ENCODE measurements around the gene IFNAR2.
"Not testable (repeated sequence)": the region's sequence is repeated elsewhere in the genome, so short reads cannot be mapped to it uniquely, and the experiment has no call there.

Gene IFNAR2

GRCh38 chr21:33241846-33242245 lies 12.1 kb downstream of the IFNAR2 start:
- H3K4me1 ChIP-seq (ENCODE audit: control insufficient read depth, insufficient read depth, low read length), result no peaks in the 10 kb centered on the region
- POLR2A ChIA-PET, result interaction anchor here (0.7 kb wide), 1 partner anchor 58 kb away, joined by 6 read pairs; no protein-coding TSS in a partner anchor

GRCh38 chr21:33242846-33243245 lies 13.1 kb downstream of the IFNAR2 start:
- H3K36me3 ChIP-seq (ENCODE audit: control insufficient read depth in 2 of 2, insufficient read depth in 1 of 2, low read length in 2 of 2), result peaks cover 28 to 51% of the 10 kb centered on the region in 2 experiments
- POLR2A ChIA-PET; H3K27ac ChIP-seq (ENCODE audit: extremely low read depth, low read depth, low read length); H3K4me1 ChIP-seq (ENCODE audit: control insufficient read depth, insufficient read depth, low read length); H3K9me3 ChIP-seq (ENCODE audit: control insufficient read depth, insufficient read depth, low read depth, low read length); H3K4me3 ChIP-seq (ENCODE audit: low read depth, low read length): not testable (repeated sequence)
- CTCF ChIA-PET, result interaction anchor here (0.6 kb wide), 1 partner anchor 35 kb away, joined by 3 read pairs; no protein-coding TSS in a partner anchor

More at GRCh38 chr21:33241846-33242245, 12.1 kb downstream of the IFNAR2 start:
- no peak overlapping the region for H3K4me3 ChIP-seq (ENCODE audit: low read depth, low read length)
- TF ChIP-seq MYNN (tag by site-specific recombination; IDR thresholded peaks at IDR 0.05; ENCODE audit: borderline replicate concordance) (no peak), ZBTB6 (tag by site-specific recombination; IDR thresholded peaks at IDR 0.05) (no peak), KLF9 (tag by site-specific recombination; IDR thresholded peaks at IDR 0.05; ENCODE audit: low read depth) (no peak), ZNF473 (tag by site-specific recombination; IDR thresholded peaks at IDR 0.05) (no peak), ZNF76 (tag by site-specific recombination; IDR thresholded peaks at IDR 0.05; ENCODE audit: borderline replicate concordance, low read depth) (no peak), ZNF654 (tag by site-specific recombination; IDR thresholded peaks at IDR 0.05; ENCODE audit: low read depth) (no peak), ZNF148 (tag by site-specific recombination; IDR thresholded peaks at IDR 0.05; ENCODE audit: borderline replicate concordance) (no peak), ZNF692 (tag by site-specific recombination; IDR thresholded peaks at IDR 0.05) (no peak), ZNF184 (tag by site-specific recombination; IDR thresholded peaks at IDR 0.05) (no peak), TCF7L2 (IDR thresholded peaks at IDR 0.05; ENCODE audit: borderline replicate concordance, low read depth, low read length) (no peak), ZFP3 (tag by site-specific recombination; IDR thresholded peaks at IDR 0.05; ENCODE audit: low read depth) (no peak), RBAK (tag by site-specific recombination; IDR thresholded peaks at IDR 0.05) (no peak), OSR2 (tag by site-specific recombination; IDR thresholded peaks at IDR 0.05) (no peak), ZNF423 (tag by site-specific recombination; IDR thresholded peaks at IDR 0.05) (no peak), CTCF (tag by site-specific recombination; IDR thresholded peaks at IDR 0.05) (no peak)
- H3K27ac ChIP-seq (ENCODE audit: extremely low read depth, low read depth, low read length), result no peak overlapping the region
- peaks cover 20 to 41% of the 10 kb centered on the region in 2 experiments for H3K36me3 ChIP-seq (ENCODE audit: control insufficient read depth in 2 of 2, insufficient read depth in 1 of 2, low read length in 2 of 2)
- CTCF ChIA-PET, result interaction anchor here (1.4 kb wide), 1 partner anchor 119 kb away, joined by 5 read pairs; no protein-coding TSS in a partner anchor
- no peaks in the 10 kb centered on the region; the same call in 1 of the 2 replicates for H3K9me3 ChIP-seq (ENCODE audit: control insufficient read depth, insufficient read depth, low read depth, low read length)
